ENCODE results near the gene PTPRN2. TPM values are rescaled to one million over a fixed set of nuclear protein-coding genes. Genes with fewer than 3 reads are reported as not detected.
"Not testable (repeated sequence)": the region's sequence is repeated elsewhere in the genome, so short reads cannot be mapped to it uniquely, and the experiment has no call there.

Gene PTPRN2
- total RNA-seq, 1 donor from 2014 or later: 7.8 TPM

DNA sequence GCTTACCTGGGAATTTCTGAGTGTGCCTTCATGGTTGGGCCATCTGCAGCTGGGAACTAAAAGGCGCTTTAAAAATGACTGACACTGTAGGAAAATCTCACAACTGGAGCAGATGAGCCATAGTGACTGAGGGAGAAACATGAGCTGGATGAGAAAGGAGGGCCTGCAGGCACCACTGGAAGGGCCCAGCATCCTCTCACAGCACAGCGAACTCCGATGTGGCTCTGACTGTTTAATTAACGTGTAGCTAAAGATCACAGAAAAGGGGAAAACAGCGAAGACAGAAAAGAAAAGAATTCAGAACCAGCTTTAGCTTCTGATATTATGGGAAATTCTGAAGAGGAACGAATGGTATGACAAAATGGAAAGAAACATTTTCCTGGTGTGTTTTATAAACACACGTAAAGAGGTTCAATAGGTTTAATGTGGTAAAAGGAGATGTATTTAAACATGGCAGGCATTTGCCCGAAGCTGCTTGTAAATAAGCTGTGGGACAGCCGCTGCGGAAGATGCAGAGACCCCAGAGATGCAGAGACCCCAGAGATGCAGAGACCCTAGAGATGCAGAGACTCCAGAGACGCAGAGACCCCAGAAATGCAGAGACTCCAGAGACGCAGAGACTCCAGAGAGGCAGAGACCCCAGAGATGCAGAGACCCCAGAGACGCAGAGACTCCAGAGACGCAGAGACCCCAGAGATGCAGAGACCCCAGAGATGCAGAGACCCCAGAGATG, 534.3 kb downstream of the PTPRN2 start:
- DNase-seq (ENCODE audit: low spot score): no peak

DNA sequence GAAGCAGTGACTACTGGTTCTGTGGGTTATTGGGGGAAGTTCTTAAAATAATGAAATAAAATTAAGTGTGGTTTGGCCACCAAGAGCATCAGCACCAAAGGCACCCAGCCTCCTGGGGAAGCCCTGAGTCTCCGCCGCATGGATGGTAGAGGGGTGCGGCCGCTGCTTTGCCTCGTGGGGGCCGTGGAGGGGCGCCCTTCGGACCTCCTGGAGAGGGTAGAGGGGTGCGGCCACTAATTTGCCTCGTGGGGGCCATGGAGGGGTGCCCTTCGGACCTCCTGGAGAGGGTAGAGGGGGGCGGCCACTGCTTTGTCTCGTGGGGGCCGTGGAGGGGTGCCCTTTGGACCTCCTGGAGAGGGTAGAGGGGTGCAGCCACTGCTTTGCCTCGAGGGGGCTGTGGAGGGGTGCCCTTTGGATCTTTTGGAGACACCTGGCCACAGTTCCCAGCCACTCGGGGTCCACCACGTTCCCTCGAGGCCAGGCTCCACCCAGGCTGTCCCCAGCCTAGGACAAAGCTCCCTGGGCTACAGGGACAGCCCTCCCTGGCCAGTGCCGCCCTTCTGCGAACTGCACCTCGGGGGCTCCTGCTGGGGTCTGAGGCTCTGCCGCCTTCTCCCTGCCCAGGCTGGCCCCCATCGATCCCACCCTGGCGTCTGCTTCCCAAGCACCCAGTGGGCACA, 535.1 kb downstream of the PTPRN2 start:
- DNase-seq (ENCODE audit: low spot score): no peak

DNA sequence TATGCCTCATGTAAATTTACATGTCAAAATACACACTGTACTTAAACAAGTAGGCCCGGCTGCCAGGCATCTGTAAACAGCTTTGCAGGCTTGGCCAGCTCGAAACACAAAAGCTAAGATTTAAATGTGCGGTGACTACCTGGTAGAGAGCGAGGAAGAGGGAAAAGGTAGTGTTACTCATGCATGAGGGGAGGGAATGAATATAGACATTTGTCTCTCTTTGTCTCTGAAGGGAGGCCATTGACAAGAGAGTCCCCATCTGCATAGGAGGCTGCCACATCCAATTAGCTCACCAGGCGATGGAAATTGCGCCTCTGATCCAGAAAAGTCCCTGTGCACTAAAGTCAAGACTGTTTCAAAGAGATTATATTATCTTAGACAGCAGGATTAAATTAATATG, 535.8 kb downstream of the PTPRN2 start:
- DNase-seq (ENCODE audit: low spot score): no peak

DNA sequence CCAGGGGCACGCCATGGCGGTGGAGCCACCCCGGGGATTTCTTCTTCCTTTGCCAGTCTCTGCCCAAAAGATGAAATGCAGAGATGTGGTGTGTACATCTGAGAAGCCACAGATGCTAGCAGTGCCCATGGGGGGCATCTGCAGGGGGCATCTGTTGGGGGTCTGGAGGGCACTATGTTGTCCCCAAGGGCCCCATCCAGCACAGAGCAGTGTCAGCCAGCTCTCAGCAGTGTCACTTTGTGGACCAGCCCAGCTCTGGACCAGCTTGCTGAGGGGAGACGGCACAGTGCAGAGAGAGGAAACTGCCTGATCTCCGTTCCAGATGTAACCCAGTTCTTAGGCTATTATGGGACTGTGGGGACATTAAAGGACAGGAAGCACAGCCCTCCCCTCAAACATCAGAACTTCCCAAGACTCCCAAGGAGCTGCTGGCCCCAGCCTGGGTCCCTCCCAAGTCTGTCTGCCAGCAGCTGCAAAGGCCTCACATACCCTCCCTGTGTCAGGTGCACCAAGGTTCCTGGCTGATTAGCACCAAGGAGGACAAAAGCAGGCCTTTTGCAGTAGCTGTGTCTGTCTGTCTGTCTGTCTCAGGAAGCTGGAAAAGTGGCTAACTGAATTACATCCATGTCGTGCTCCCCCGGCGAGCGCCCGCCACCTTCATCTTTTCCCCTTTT, 536.5 kb downstream of the PTPRN2 start:
- no peak for DNase-seq (ENCODE audit: low spot score)

DNA sequence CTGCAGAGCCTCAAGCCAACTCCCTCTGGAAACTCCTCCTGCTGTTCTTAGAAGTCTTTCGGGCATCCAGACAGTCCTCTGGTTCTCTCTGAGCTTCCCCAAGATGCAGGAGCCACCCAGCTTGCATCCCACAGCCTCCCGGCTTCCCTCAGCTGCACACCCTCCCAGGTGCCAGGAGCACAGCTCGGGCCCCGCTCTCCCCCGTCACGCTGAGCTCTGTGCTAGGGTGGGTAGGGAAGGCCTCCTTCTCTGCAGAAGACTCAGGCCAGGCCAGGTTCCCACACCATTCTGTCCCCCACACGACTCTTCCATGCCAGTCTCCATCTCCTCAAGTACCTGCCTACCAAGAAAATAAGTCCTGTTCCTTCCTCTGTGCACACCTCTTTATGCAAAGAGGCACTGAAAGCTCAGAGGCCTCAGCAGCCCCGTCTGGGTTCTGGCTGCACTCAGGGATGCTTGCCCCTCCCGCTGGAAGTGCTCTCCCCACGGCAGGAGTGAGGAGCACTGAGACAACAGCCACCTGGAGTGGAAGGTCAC, 537.1 kb downstream of the PTPRN2 start:
- no peak for DNase-seq (ENCODE audit: low spot score)

DNA sequence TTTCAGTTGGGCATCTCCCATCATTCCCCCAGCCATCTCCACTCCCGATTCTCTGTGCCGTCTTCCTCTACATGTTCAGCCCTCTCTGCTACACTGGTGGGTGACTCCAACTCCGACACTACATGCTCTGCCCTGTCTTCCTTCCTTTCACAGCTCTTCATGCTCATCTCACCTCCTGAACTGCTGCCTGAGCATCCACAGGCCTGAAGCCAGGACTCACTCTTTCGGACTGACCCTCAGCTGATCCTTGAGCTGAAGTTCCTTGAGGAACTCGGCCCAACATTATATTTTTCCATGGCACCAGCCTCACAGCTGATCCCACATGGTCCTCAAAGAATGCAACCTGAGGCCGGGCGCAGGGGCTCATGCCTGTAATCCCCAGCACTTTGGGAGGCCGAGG, 538.4 kb downstream of the PTPRN2 start:
- no peak for DNase-seq (ENCODE audit: low spot score)

DNA sequence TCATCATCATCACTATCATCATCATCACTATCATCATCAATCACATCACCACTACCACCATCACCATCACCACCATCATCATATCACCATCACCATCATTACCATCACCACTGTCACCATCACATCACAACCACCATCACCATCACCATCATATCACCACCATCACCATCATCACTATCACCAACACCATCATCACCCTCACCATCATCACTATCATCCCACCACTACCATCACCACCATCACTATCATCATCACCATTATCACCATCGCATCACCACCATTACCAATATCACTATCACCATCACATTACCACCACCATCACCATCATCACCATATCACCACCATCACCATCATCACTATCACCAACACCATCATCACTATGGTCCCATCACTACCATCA, 539.1 kb downstream of the PTPRN2 start:
- no peak for DNase-seq (ENCODE audit: low spot score)

DNA sequence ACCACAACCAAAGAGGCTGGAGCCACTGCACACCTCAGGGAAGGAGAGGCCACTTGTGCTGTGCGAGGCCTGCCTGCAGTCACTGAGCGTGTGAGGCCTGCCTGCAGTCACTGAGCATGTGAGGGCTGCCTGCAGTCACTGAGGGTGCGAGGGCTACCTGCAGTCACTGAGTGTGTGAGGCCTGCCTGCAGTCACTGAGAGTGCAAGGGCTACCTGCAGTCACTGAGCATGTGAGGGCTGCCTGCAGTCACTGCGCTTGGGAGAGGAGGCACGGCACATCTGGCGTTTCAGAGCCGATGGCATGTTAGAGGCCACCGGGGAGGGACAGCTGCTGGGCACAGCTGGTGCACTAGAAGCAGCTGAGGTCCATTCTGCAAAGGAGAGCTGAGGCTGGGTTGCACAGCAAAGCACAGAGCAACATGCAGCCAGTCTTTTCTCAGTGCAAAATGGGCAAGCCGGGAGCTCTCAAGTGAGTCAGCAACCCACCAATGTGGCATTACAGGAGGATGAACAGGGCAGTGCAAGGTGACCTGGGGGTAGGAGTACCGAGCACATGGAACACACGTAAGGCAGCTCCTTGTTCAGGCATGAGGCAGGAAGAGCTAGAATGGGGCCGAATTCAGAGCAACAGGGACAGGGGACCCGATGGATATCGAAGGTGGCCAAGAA, 540.1 kb downstream of the PTPRN2 start:
- no peak for DNase-seq (ENCODE audit: low spot score)

DNA sequence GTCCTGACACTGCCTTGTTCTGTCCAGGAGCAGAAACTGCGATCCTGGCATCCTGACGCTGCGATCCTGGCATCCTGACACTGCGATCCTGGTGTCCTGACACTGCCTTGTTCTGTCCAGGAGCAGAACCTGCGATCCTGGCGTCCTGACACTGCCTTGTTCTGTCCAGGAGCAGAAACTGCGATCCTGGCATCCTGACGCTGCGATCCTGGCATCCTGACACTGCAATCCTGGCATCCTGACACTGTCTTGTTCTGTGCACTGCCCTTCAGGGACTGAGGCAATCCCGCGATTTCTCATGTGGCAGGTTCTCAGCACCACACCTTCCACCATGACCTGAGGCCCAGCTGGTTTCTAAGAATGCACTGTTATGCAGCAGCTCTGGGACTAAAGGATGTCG, 541.4 kb downstream of the PTPRN2 start:
- DNase-seq (ENCODE audit: low spot score): not testable (repeated sequence)

DNA sequence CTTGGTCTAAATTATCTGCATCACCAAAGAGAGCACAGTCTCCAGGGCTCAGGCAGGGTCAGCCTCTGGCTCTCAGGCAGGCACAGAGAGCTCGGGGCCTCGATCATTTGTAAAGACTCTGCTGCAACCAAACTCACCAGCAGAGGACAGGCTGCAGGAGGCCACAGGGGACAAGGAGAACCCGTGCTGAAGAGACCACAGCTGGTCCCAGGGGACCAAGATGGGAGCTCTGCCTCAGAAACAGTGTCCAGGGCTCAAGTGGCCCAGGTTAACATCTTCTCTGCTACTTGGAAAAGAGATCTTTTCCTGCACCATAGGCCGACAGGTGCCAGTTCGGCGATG, 543.2 kb downstream of the PTPRN2 start:
- no peak for DNase-seq (ENCODE audit: low spot score)

DNA sequence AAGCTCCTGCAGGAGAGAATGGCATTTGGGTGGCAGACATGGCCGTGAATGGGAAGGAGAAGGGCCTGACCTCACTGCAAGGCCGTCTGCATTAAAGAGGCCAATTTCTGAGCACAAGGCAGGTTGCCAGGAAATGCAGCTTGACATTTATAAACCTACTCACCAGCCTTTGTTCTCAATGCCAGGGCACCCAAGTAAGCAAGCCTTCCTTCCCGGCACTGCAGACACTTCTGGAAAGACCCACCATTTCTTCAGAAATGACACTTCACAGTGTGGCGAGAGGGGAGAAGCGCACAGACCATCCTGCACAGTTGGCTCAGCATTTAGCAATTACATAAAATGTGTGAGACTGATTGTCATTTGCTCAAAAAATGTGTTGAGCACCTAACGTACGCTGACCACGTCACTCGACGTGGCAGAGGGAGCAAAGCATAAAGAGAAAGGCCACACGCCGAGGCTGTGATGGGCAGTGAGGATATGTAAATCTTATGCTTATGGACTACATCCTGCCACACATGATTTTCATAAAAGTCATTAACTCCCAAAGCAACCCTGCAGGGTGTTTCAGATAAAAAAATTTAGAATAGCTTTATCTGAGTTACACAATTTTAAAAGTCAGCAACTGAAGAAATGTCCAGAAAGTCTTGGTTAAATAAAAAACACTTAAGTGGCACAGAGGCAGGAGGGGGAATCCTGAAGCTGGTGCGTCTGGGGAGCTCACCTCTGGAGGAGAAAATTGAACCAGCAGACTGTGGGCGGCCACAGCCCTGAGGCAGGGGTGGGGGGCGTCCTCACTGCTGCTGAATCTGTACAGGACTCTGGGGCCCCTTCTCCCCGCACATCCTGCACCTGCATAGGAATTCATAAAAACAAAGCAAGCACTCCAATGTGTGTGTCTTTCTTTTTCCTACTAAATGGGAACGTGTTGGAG, 543.8 kb downstream of the PTPRN2 start:
- no peak for DNase-seq (ENCODE audit: low spot score)

DNA sequence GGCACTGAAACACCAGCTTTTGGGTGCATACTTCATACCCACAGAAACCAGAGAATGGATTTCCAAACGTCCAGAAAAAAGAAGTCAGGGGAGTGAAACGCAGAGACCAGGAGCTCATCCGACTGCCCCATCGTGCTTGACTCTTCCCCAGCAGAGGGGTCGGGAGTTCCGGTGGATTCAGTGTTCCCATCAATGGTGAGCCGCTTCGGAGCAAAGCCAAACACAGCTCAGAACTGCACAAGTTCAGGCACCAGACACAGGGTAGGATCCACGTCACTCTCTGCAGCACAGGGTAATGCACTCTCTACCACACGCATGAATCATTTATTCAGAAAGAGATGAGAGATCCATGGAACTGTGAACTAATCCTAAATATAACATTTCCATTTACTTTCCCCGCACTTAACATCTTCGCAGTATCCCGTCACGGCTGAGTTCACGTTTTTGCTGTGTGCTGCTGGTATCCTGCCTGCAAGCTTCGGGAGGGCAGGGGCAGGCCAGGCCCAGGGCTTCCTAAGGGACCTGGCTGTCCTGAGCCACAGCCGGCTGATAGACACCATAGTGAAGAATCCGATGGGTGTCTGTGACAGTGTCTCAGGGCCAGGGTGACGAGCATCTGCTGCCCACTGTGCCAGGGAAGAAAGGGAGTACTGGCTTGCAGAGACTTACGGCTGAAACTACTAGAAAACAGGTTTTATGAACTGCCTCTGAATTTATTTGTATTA, 545.3 kb downstream of the PTPRN2 start:
- DNase-seq (ENCODE audit: low spot score): no peak

DNA sequence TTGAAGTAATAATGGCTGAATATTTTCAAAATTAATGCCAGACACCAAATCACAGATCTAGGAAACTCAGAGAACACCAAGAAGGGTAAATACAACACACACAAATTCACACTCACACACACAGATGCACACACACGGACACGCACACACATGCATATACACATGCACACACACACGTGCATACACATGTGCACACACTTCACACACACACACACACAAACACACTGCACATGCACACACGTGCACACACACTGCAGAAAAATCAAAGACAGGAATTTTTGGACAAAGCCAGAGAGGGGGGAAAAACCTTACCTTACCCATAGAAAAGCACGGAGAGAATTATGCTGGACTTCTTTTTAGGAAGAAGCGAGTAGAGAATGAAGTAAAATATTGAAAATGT, 547.4 kb downstream of the PTPRN2 start:
- DNase-seq (ENCODE audit: low spot score): no peak

DNA sequence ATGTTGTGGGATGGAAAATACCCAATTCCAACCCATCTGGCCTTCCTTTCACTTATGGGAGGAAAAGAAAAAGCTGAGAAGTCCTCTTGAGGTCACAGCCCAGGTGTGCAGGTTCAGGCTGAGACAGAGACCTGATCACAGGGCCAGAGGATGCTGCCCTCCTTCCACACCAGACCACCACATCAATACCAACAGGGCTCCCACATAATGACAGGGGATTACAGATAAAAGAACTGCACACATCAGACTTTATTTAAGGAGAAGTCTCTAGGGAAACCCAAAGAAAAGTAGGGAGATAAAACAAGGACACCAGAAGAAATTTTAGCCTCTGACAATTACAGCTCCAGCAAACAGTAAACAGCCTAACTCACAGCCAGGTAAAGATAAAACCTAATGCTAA, 548.4 kb downstream of the PTPRN2 start:
- DNase-seq (ENCODE audit: low spot score): no peak

DNA sequence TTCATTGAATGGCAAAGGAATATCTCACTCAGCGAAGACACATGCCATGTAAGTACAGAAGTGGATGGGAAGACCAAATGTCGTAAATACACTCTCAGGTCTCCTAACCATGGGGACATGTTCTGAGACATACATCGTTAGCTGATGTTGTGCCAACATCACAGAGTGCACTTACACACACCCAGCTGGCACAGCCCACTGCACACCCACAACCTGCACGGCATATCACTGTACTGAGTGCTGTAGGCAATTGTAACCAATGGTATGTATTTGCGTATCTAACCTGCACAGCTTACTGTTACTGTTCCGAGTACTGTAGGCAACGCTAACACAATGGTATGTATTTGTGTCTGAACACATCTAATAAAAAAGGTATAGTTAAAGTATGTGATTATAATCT, 550.4 kb downstream of the PTPRN2 start:
- no peak for DNase-seq (ENCODE audit: low spot score)

DNA sequence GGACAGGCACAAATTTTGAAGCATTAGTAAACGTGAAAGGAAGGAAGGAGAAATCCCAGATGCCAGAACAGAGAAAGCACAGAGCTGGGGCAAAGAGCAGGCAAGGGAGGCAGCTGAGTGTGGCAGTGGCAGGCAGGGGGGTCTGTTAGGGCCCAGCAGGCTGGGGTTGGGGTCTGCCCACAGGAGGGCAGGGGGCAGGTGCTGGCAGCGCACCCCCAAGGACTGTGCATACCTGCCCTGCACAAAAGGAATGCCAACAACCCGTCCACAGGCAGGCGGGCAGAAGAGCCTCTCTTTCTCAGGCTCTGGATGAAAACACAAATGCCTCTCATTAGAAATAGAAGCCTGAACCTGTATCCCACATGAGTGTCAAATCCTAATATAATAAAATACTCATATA, 552.3 kb downstream of the PTPRN2 start:
- DNase-seq (ENCODE audit: low spot score): no peak

DNA sequence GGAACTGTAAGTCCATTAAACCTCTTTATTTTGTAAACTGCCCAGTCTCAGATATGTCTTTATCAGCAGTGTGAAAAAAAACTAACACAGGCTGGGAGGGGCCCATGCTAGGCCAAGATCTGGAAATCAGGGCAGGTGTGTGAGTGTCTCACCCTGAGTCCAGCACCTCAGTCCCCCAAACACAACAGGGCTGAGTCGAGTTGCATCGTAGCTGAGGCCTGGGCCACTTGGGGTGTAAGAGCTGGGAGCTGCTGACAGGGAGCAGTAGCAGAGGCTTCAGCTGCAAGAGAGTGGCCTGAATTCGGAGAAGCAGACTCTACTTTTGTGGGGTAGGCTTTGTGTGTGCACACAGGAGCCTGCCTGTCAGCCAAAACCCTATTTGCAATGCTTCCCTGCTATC, 553.1 kb downstream of the PTPRN2 start:
- no peak for DNase-seq (ENCODE audit: low spot score)

DNA sequence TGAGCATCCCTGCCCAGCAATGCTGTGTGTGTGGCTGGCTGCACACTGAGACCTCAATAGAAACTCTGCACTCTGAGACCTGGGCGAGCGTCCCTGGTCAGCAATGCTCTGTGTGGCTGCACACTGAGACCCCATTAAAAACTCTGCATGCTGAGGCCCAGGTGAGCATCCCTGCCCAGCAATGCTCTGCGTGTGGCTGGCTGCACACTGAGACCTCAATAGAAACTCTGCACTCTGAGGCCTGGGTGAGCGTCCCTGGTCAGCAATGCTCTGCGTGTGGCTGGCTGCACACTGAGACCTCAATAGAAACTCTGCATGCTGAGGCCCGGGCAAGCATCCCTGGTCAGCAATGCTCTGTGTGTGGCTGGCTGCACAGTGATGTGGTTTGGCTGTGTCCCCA, 553.7 kb downstream of the PTPRN2 start:
- DNase-seq (ENCODE audit: low spot score): not testable (repeated sequence)

DNA sequence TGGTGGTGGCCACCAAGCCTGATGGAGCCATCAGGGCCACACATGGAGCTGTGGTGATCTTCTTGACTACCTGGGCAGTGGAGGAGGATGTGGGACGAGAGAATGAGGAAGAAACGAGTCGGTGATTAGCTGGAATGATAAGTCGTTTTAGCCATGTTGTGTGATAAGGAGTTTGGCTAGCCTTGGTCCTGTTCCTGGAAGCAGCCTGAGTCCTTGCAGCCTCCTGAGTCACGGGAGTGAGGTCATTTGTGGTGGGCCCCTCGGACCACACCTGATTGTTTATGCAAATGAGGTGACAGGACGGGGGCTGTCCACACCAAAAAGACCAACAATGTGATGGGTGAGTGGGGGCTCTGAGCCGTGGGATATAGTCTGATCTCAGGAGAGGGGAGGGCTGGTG, 554.4 kb downstream of the PTPRN2 start:
- DNase-seq (ENCODE audit: low spot score): no peak

DNA sequence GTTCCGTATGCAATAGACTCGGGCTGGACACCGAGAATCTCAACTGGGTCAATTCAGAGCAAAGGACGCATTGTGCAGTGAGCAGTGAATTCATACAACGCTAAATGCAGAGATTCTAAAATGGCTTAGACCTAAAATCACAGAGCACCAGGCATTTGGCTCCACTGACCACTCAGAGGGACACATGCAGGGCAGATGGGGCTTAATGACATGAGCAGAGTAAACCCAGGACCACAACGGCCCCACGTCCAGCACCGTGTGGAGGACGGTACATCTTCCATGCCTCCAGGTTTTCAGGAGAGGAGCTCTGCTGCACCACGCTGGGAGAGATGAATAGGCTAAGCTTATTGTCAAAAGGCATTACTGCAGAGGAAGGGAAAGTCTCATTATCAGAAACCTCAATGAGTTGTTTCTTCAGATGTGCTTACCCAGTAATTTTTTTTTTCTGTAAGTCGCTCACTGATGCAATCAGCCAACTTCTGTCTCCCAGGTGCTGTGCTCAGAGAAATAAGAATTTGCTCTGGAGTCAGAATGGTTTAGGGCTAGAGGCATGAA, 555.0 kb downstream of the PTPRN2 start:
- DNase-seq (ENCODE audit: low spot score): no peak
